ENCODE data around the gene DIP2C.

The DIP2C gene

GRCh38 chr10:420154-421121, 269.0 kb downstream of the DIP2C start:
- H3K79me2 ChIP-seq (ENCODE audit: insufficient read depth, low read length) = no peaks in the 10 kb centered on the region
- peaks cover 4% of the 10 kb centered on the region for H3K27me3 ChIP-seq (ENCODE audit: insufficient read depth, low read length, poor library complexity, severe bottlenecking)
- H3K4me1 ChIP-seq (ENCODE audit: insufficient read depth, low read length, poor library complexity, severe bottlenecking) = no peaks in the 10 kb centered on the region
- H2AFZ ChIP-seq (ENCODE audit: low read length) = no peak overlapping the region
- H3K4me3 ChIP-seq (ENCODE audit: low read length, poor library complexity, severe bottlenecking) = no peak overlapping the region
- no peaks in the 10 kb centered on the region for H3F3A ChIP-seq (ENCODE audit: low read depth)
- no peaks in the 10 kb centered on the region for H4K20me1 ChIP-seq (ENCODE audit: insufficient read depth, low read length, poor library complexity, severe bottlenecking)
- no peak overlapping the region for H3K4me2 ChIP-seq (ENCODE audit: low read depth, low read length, poor library complexity, severe bottlenecking)
- no peaks in the 10 kb centered on the region for H3K36me3 ChIP-seq (ENCODE audit: insufficient read depth, low read length)
- no peak overlapping the region for H3K9ac ChIP-seq (ENCODE audit: low read depth, low read length, poor library complexity, severe bottlenecking)
- H3K9me2 ChIP-seq (replicated peaks; ENCODE audit: low read depth, low read length) = no peaks in the 10 kb centered on the region
- no peaks in the 10 kb centered on the region for H3K9me3 ChIP-seq (ENCODE audit: insufficient read depth, low read depth, low read length)
- no peak for TF ChIP-seq EZH2phosphoT487 (IDR thresholded peaks at IDR 0.05; ENCODE audit: borderline replicate concordance)
- TF ChIP-seq CTCF (conservative IDR thresholded peaks at IDR 0.05; ENCODE audit: low read length) = no peak

GRCh38 chr10:418894-419293, 270.6 kb downstream of the DIP2C start:
- H3K4me3 ChIP-seq (ENCODE audit: low read length, poor library complexity, severe bottlenecking) = no peak overlapping the region
- H3K27me3 ChIP-seq (ENCODE audit: insufficient read depth, low read length, poor library complexity, severe bottlenecking) = peaks cover 4% of the 10 kb centered on the region
- no peaks in the 10 kb centered on the region for H3K9me2 ChIP-seq (replicated peaks; ENCODE audit: low read depth, low read length)
- no peak overlapping the region for H3K4me2 ChIP-seq (ENCODE audit: low read depth, low read length, poor library complexity, severe bottlenecking)
- no peaks in the 10 kb centered on the region for H3K9me3 ChIP-seq (ENCODE audit: insufficient read depth, low read depth, low read length)
- no peaks in the 10 kb centered on the region for H3K4me1 ChIP-seq (ENCODE audit: insufficient read depth, low read length, poor library complexity, severe bottlenecking)
- no peaks in the 10 kb centered on the region for H3K36me3 ChIP-seq (ENCODE audit: insufficient read depth, low read length)
- no peaks in the 10 kb centered on the region for H3K79me2 ChIP-seq (ENCODE audit: insufficient read depth, low read length)
- H3K9ac ChIP-seq (ENCODE audit: low read depth, low read length, poor library complexity, severe bottlenecking) = no peak overlapping the region
- no peak overlapping the region for H2AFZ ChIP-seq (ENCODE audit: low read length)
- no peaks in the 10 kb centered on the region for H4K20me1 ChIP-seq (ENCODE audit: insufficient read depth, low read length, poor library complexity, severe bottlenecking)
- no peak for TF ChIP-seq EZH2phosphoT487 (IDR thresholded peaks at IDR 0.05; ENCODE audit: borderline replicate concordance)
- no peak for TF ChIP-seq CTCF (conservative IDR thresholded peaks at IDR 0.05; ENCODE audit: low read length)
- no peaks in the 10 kb centered on the region for H3F3A ChIP-seq (ENCODE audit: low read depth)

GRCh38 chr10:418226-418625, 271.2 kb downstream of the DIP2C start:
- H3K4me1 ChIP-seq (ENCODE audit: insufficient read depth, low read length, poor library complexity, severe bottlenecking) = no peaks in the 10 kb centered on the region
- TF ChIP-seq CTCF (conservative IDR thresholded peaks at IDR 0.05; ENCODE audit: low read length) (no peak), EZH2phosphoT487 (IDR thresholded peaks at IDR 0.05; ENCODE audit: borderline replicate concordance) (no peak)
- no peak overlapping the region for H2AFZ ChIP-seq (ENCODE audit: low read length)
- no peak overlapping the region for H3K4me3 ChIP-seq (ENCODE audit: low read length, poor library complexity, severe bottlenecking)
- no peak overlapping the region for H3K4me2 ChIP-seq (ENCODE audit: low read depth, low read length, poor library complexity, severe bottlenecking)
- H3K36me3 ChIP-seq (ENCODE audit: insufficient read depth, low read length) = no peaks in the 10 kb centered on the region
- no peak overlapping the region for H3K9ac ChIP-seq (ENCODE audit: low read depth, low read length, poor library complexity, severe bottlenecking)
- H3K9me3 ChIP-seq (ENCODE audit: insufficient read depth, low read depth, low read length) = no peaks in the 10 kb centered on the region
- no peaks in the 10 kb centered on the region for H3K9me2 ChIP-seq (replicated peaks; ENCODE audit: low read depth, low read length)
- no peaks in the 10 kb centered on the region for H3F3A ChIP-seq (ENCODE audit: low read depth)
- H3K79me2 ChIP-seq (ENCODE audit: insufficient read depth, low read length) = no peaks in the 10 kb centered on the region
- H4K20me1 ChIP-seq (ENCODE audit: insufficient read depth, low read length, poor library complexity, severe bottlenecking) = no peaks in the 10 kb centered on the region
- peaks cover 4% of the 10 kb centered on the region for H3K27me3 ChIP-seq (ENCODE audit: insufficient read depth, low read length, poor library complexity, severe bottlenecking)

Data from Loucy (cell line).